Retinal pigment epithelial cell (primary cell): ENCODE measurements around the gene EML5.
A peak's percentile ranks its signal among the peaks of the same experiment; 100 is the strongest.

Experiments used
- DNase-seq: peaks from one replicate; pipeline ENCODE4 v3.0.0-alpha.2; 2010; ENCODE audit warnings: low read depth
- H3K4me3 ChIP-seq: 2 replicates; pipeline ENCODE4 v1.5.1; 2011; ENCODE audit warnings: mild to moderate bottlenecking, low read length, control low read depth, moderate library complexity
- TF ChIP-seq, protein P1 (sequence below): conservative IDR thresholded peaks from 2 replicates; pipeline ENCODE4 v1.5.1; 2011; ENCODE audit warnings: low read depth, low read length, control low read depth, inconsistent platforms

EML5 gene

DNA sequence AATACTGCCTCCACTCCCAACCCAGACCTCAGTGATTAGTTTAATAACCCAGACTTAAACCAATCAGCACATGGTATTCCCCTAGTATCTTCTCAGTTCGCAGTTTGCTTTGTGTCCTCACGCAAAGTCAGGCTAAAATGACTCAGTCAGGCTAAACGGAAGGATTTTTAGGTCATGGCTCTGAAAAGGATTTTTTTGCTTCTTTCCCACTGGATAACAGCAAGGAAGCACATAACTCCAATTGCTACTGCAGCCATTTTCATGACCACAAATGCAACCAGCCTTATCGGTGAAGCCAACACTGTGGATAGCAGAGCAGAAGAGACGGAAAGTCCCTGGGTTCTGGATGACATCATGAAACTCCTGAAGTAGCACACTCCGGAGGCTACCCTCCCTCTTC is 162.2 kb downstream of the EML5 start:
- peak; percentile 7 for DNase-seq
- TF ChIP-seq, protein P1, sequence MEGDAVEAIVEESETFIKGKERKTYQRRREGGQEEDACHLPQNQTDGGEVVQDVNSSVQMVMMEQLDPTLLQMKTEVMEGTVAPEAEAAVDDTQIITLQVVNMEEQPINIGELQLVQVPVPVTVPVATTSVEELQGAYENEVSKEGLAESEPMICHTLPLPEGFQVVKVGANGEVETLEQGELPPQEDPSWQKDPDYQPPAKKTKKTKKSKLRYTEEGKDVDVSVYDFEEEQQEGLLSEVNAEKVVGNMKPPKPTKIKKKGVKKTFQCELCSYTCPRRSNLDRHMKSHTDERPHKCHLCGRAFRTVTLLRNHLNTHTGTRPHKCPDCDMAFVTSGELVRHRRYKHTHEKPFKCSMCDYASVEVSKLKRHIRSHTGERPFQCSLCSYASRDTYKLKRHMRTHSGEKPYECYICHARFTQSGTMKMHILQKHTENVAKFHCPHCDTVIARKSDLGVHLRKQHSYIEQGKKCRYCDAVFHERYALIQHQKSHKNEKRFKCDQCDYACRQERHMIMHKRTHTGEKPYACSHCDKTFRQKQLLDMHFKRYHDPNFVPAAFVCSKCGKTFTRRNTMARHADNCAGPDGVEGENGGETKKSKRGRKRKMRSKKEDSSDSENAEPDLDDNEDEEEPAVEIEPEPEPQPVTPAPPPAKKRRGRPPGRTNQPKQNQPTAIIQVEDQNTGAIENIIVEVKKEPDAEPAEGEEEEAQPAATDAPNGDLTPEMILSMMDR = no peak
- no peak overlapping the region for H3K4me3 ChIP-seq

DNA sequence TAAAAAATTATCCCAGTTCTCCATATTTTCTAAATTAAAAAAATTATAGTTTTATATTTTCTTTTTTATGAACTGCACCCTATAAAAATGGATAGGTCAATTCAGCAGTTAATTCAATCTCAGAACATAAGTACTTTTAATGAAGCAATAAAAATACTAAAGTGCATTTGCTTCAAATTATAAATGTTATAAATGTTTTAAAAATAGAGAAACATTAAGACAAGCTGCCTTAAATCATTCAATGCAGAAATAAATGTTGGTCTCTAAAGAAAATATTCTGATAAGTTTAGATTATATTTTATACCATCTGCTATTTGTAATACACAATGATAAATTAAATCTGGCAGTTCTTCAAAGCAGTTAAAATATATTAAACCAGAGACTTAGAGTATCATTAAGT is 164.3 kb downstream of the EML5 start:
- H3K4me3 ChIP-seq = no peak overlapping the region
- TF ChIP-seq, protein P1 = no peak
- DNase-seq = no peak

DNA sequence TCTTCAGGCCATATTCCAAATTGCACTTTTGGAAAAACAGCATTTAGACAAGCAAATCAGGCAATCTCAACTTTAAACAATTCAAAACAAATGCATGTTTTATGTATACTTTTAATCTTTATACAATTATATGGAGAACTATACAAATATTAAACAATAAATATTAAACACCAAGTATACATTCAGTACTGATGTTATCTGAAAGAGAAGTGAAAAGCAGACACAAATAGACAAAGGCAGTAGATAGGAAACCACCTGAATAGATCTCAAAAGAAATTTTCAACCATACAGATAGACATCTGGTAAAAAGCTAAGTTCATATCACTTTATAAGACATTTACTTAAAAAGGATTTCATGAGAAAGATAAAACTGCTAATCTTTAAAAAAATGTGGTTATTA is 164.7 kb downstream of the EML5 start:
- TF ChIP-seq, protein P1 = no peak
- no peak for DNase-seq
- no peak overlapping the region for H3K4me3 ChIP-seq

DNA sequence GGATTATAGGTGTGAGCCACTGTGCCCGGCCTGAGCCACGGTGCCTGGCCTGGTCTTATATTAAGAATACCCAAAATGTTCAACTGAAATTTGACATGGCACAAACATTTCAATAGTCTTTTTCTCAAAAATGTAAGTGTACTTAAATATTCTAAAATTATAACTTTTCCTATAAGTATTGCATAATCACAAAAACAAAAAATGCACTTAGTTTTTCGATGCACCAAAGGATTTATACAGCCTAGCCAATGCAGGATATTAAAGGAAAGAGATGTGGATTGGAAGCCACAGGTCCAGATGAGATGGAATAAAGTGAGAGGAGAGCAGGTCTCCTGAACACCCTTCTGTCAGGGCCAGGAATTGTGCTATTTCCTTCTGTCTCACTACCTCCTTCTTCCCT is 167.1 kb downstream of the EML5 start:
- no peak overlapping the region for H3K4me3 ChIP-seq
- no peak for DNase-seq
- TF ChIP-seq, protein P1 = no peak

DNA sequence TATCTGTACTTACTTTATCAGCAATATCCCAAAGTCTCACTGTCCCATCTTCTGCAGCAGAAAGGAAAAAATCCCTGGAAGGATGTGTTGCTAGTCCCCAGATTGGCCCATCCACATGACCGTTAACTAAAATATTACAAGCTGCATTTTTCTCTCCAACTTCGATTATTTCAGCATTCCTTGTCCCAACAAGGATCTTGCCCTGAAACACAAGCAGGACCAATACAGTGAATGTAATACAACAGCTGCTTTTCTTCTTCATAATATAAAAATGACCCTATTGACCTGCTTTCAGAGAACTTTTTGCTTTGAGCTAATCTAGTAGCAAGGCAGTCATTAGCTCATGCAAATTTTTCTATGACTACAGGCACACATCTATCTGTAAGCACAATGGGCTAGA is 171.7 kb downstream of the EML5 start:
- H3K4me3 ChIP-seq = no peak overlapping the region
- TF ChIP-seq, protein P1 = no peak
- DNase-seq = no peak

DNA sequence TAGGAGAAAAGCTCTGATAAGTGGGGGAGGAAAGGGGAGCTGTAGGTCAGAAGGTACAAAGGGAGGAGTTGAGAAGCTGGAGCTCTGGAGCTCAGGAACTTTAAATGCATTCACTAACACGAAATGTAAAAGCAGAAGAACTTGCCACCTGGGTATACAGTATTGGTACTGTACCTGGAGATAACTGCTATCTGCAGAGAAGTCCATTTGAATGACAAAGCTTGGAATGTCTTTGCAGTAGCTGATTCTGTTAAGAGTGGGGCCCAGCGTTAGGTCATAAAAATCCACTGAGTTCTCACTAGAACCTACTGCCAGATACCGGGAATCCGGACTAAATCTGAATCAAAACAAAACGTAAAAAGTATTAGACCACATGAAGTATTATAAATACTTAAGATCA is 174.3 kb downstream of the EML5 start:
- no peak overlapping the region for H3K4me3 ChIP-seq
- DNase-seq = no peak
- TF ChIP-seq, protein P1 = no peak

DNA sequence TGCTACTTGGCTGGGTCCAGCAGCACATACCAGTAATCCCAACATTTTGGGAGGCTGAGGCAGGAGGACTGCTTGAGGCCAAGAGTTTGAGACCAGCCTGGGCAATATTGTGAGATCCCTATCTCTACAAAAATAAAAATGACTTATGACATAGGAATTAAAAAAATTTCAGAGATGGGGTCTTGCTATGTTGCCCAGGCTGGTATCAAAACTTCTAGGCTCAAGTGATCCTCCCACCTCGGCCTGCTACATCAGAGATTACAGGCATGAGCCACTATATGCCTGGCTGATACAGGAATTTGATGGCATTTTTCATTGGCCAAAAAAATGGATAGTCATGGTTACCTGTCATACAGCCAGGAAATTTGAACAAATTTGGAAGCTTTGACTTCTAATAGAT is 175.3 kb downstream of the EML5 start:
- no peak overlapping the region for H3K4me3 ChIP-seq
- DNase-seq = no peak
- TF ChIP-seq, protein P1 = no peak
